Neuronal stem cell (in vitro differentiated cells): ENCODE data around the gene AGER.
"Not testable (repeated sequence)": the region's sequence is repeated elsewhere in the genome, so short reads cannot be mapped to it uniquely, and the experiment has no call there.

Source experiments
- DNase-seq: peaks from one replicate; pipeline ENCODE4 v3.0.0-alpha.2; 2013; ENCODE audit warnings: low spot score
- H2AFZ ChIP-seq: one replicate; pipeline ENCODE4 v1.6.1; 2013; ENCODE audit warnings: mild to moderate bottlenecking, low read length, inconsistent platforms
- H2AK5ac ChIP-seq: 2 replicates; pipeline ENCODE4 v1.6.1; 2013; ENCODE audit warnings: low read depth, mild to moderate bottlenecking, inconsistent platforms, low read length, moderate library complexity, mixed read lengths
- H2BK120ac ChIP-seq: 2 replicates; pipeline ENCODE4 v1.6.1; 2013; ENCODE audit warnings: low read depth, mild to moderate bottlenecking, inconsistent platforms, low read length, moderate library complexity, mixed read lengths
- H2BK12ac ChIP-seq: one replicate; pipeline ENCODE4 v1.6.1; 2013; ENCODE audit warnings: low read length, inconsistent platforms
- H2BK15ac ChIP-seq: 2 replicates; pipeline ENCODE4 v1.6.1; 2013; ENCODE audit warnings: mild to moderate bottlenecking, low read length, inconsistent platforms, mixed read lengths
- H2BK5ac ChIP-seq: one replicate; pipeline ENCODE4 v1.6.1; 2013; ENCODE audit warnings: inconsistent platforms, mild to moderate bottlenecking, low read length, moderate library complexity
- H3K14ac ChIP-seq: one replicate; pipeline ENCODE4 v1.6.1; 2013; ENCODE audit warnings: low read length, inconsistent platforms
- H3K18ac ChIP-seq: 2 replicates; pipeline ENCODE4 v1.6.1; 2013; ENCODE audit warnings: low read length, inconsistent platforms
- H3K23ac ChIP-seq: 2 replicates; pipeline ENCODE4 v1.6.1; 2013; ENCODE audit warnings: low read depth, mild to moderate bottlenecking, mixed read lengths, low read length, inconsistent platforms; ENCODE audit not compliant: poor library complexity
- H3K27ac ChIP-seq: replicated peaks from 3 replicates; pipeline ENCODE4 v1.5.1; 2013; ENCODE audit warnings: low read length, inconsistent platforms
- H3K27me3 ChIP-seq, 3 experiments: 2 replicates each; pipeline ENCODE4 v1.6.1; 2013; ENCODE audit warnings: low read length in 3 of 3, mild to moderate bottlenecking in 2 of 3, inconsistent platforms in 1 of 3, low read depth in 1 of 3, mixed read lengths in 1 of 3, moderate library complexity in 1 of 3; ENCODE audit not compliant: control insufficient read depth in 3 of 3, insufficient read depth in 3 of 3
- H3K36me3 ChIP-seq, 2 donors: replicated peaks in 1 of 2; 2 replicates each; pipeline ENCODE4 v1.6.1; 2013; ENCODE audit warnings: low read length in 2 of 2; ENCODE audit not compliant: control insufficient read depth in 2 of 2, insufficient read depth in 2 of 2
- H3K4ac ChIP-seq: 2 replicates; pipeline ENCODE4 v1.6.1; 2013; ENCODE audit warnings: inconsistent platforms, mild to moderate bottlenecking, low read length, moderate library complexity
- H3K4me1 ChIP-seq, 2 donors: 1 replicate in 1 of 2; 2 replicates in 1 of 2; pipeline ENCODE4 v1.6.1; 2013; ENCODE audit warnings: low read length in 2 of 2, low read depth in 1 of 2; ENCODE audit not compliant: control insufficient read depth in 2 of 2, insufficient read depth in 1 of 2
- H3K4me2 ChIP-seq: one replicate; pipeline ENCODE4 v1.6.1; 2013; ENCODE audit warnings: mild to moderate bottlenecking, low read length, inconsistent platforms; ENCODE audit not compliant: insufficient read depth, poor library complexity, severe bottlenecking
- H3K4me3 ChIP-seq, 2 donors: 2 replicates each; pipeline ENCODE4 v1.5.1; 2013; ENCODE audit warnings: low read length in 2 of 2, mild to moderate bottlenecking in 2 of 2, inconsistent platforms in 1 of 2, moderate library complexity in 1 of 2
- H3K79me1 ChIP-seq: one replicate; pipeline ENCODE4 v1.6.1; 2013; ENCODE audit warnings: low read depth, mild to moderate bottlenecking, inconsistent platforms, low read length, moderate library complexity
- H3K9ac ChIP-seq: one replicate; pipeline ENCODE4 v1.6.1; 2013; ENCODE audit warnings: mild to moderate bottlenecking, low read depth, low read length, inconsistent platforms; ENCODE audit not compliant: poor library complexity
- H3K9me3 ChIP-seq, 2 donors: replicated peaks in 1 of 2; 2 replicates each; pipeline versions ENCODE3 to v1.6.1; 2013; ENCODE audit warnings: low read length in 2 of 2, mild to moderate bottlenecking in 2 of 2, inconsistent platforms in 1 of 2, low read depth in 1 of 2, mixed read lengths in 1 of 2, moderate library complexity in 1 of 2; ENCODE audit not compliant: control insufficient read depth in 2 of 2, insufficient read depth in 1 of 2
- H4K8ac ChIP-seq: one replicate; pipeline ENCODE4 v1.6.1; 2013; ENCODE audit warnings: low read depth, mild to moderate bottlenecking, inconsistent platforms, low read length, moderate library complexity
- H4K91ac ChIP-seq: one replicate; pipeline ENCODE4 v1.6.1; 2013; ENCODE audit warnings: low read length, low read depth, mild to moderate bottlenecking, inconsistent platforms; ENCODE audit not compliant: poor library complexity
- WGBS, 2 donors: extraction: QIAGEN DNeasy Blood & Tissue Kit; methylation state at CpG; one replicate each; pipeline ENCODE4 v1.1.7; 2013; ENCODE audit warnings: missing lambda C conversion rate in 2 of 2, mixed read lengths in 1 of 2; ENCODE audit not compliant: insufficient read length in 2 of 2, insufficient replicate concordance in 1 of 2; ENCODE audit errors: extremely low coverage in 2 of 2; 5-methylcytosine and 5-hydroxymethylcytosine counted together

Gene AGER

GRCh38 chr6:32146287-32146686, 37.8 kb downstream of the AGER start:
- no peak overlapping the region for H3K27ac ChIP-seq

DNA sequence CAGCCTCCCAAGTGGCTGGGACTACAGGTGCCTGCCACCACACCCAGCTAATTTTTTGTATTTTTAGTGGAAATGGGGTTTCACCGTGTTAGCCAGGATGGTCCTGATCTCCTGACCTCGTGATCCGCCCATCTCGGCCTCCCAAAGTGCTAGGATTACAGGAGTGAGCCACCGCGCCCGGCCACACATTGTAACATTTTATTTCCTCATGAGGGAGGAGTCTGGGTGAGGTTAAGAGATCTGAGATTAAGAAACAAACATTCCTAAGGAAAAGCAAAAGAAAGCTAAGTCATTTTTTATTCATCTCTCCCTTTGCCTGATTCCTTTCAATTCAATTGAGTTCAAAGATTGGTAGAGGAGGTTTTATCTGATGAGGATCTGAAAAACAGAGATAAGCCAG, 39.8 kb downstream of the AGER start:
- H3K4ac ChIP-seq, H3K23ac ChIP-seq: not testable (repeated sequence)

More at GRCh38 chr6:32146287-32146686, 37.8 kb downstream of the AGER start:
- Histone ChIP-seq H3K79me1 (no peaks in the 10 kb centered on the region), H3K23ac (no peak overlapping the region), H2BK120ac (no peak overlapping the region), H3K27me3 (peaks cover 0 to 24% (median 10%) of the 10 kb centered on the region in 3 experiments), H2AK5ac (no peak overlapping the region), H3K4me2 (no peak overlapping the region), H2BK5ac (no peak overlapping the region), H3K4me1 (peaks cover 8% of the 10 kb centered on the region in 2 donors), H2BK12ac (no peak overlapping the region), H3K9ac (no peak overlapping the region), H4K8ac (no peak overlapping the region), H3K4me3 (no peak overlapping the region), H2BK15ac (no peak overlapping the region), H3K9me3 (no peaks in the 10 kb centered on the region), H3K36me3 (no peaks in the 10 kb centered on the region), H3K14ac (no peak overlapping the region), H3K18ac (no peak overlapping the region), H3K4ac (no peak overlapping the region), H4K91ac (no peak overlapping the region), H2AFZ (peak overlapping the region; percentile 56)
- WGBS, 2 donors, result no CpG with 5 or more reads among the region's 1 CpG
- DNase-seq, result no peak

DNA sequence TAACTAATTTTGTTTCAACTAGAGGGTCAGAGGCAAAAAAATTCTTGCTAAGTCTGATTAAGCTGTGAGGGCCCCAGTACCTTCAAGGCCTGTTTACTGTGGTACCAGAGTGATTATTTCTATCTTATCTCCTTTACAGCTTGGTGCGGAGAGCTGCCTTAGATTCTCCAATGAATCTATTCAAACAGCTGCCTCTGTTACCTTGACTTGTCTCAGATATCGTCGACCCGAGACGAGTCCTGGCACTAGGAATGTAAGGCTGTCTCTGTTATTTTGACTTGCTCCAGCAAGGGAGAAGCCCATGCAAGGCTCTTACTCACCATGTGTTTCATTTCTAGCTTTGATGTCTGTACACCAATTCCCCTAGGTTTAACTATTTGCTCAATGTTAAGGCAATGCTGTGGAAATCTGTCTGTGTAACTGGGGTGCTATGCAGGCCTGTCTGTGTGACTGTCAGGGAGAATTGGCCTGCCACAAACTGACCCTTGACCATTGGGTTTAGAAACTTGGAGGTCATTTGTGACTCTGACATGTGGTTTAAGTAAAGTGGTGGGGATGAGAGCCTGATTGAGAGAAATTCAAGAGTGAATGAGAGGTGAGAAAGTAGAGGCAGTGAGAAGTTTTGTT, 43.5 kb downstream of the AGER start:
- Histone ChIP-seq H2AK5ac (no peak overlapping the region), H3K14ac (no peak overlapping the region), H4K8ac (no peak overlapping the region), H2BK15ac (no peak overlapping the region), H3K9ac (no peak overlapping the region), H3K36me3 (no peaks in the 10 kb centered on the region), H2BK5ac (no peak overlapping the region), H3K79me1 (no peaks in the 10 kb centered on the region), H3K23ac (no peak overlapping the region), H2BK120ac (no peak overlapping the region), H3K4me2 (no peak overlapping the region), H3K27me3 (peaks cover 0 to 10% (median 0%) of the 10 kb centered on the region in 3 experiments), H4K91ac (no peak overlapping the region), H2AFZ (no peak overlapping the region), H2BK12ac (no peak overlapping the region), H3K4me3 (no peak overlapping the region), H3K27ac (no peak overlapping the region), H3K18ac (no peak overlapping the region), H3K4me1 (peaks cover 0 to 2% of the 10 kb centered on the region in 2 donors), H3K9me3 (no peaks in the 10 kb centered on the region), H3K4ac (no peak overlapping the region)
- no CpG with 5 or more reads among the region's 5 CpGs for WGBS, 2 donors
- DNase-seq, result no peak

More for the DNA sequence above, 39.8 kb downstream of the AGER start:
- H3K36me3 ChIP-seq, H2BK120ac ChIP-seq, H3K79me1 ChIP-seq, H4K8ac ChIP-seq, H3K4me2 ChIP-seq, H3K14ac ChIP-seq, H3K4me1 ChIP-seq, H4K91ac ChIP-seq, DNase-seq, H2BK15ac ChIP-seq, H3K9me3 ChIP-seq, H2AK5ac ChIP-seq, H3K4me3 ChIP-seq, H2BK12ac ChIP-seq, H3K9ac ChIP-seq, H2AFZ ChIP-seq, H3K18ac ChIP-seq, H2BK5ac ChIP-seq, H3K27ac ChIP-seq: not testable (repeated sequence)
- peaks cover 0 to 10% (median 6%) of the 10 kb centered on the region in 3 experiments for H3K27me3 ChIP-seq
- WGBS, 2 donors, result no CpG with 5 or more reads among the region's 7 CpGs

GRCh38 chr6:32139590-32139989, 44.5 kb downstream of the AGER start:
- no peak overlapping the region for H3K27ac ChIP-seq
- no peak for DNase-seq
- H2AFZ ChIP-seq, result no peak overlapping the region
- H2AK5ac ChIP-seq, result no peak overlapping the region
- no peak overlapping the region for H2BK120ac ChIP-seq
- H3K4ac ChIP-seq, result no peak overlapping the region
- H3K23ac ChIP-seq, result no peak overlapping the region
- H3K36me3 ChIP-seq, result no peaks in the 10 kb centered on the region
- H3K27me3 ChIP-seq, result peaks cover 0 to 10% (median 0%) of the 10 kb centered on the region in 3 experiments
- no peak overlapping the region for H3K4me2 ChIP-seq
- H2BK12ac ChIP-seq, result no peak overlapping the region
- H4K91ac ChIP-seq, result no peak overlapping the region
- H2BK5ac ChIP-seq, result no peak overlapping the region
- H4K8ac ChIP-seq, result no peak overlapping the region
- H3K14ac ChIP-seq, result no peak overlapping the region
- H3K9me3 ChIP-seq, result no peaks in the 10 kb centered on the region
- no CpG with 5 or more reads among the region's 5 CpGs for WGBS, 2 donors
- no peak overlapping the region for H3K18ac ChIP-seq
- no peak overlapping the region for H3K9ac ChIP-seq
- no peaks in the 10 kb centered on the region for H3K79me1 ChIP-seq
- peaks cover 0 to 2% of the 10 kb centered on the region in 2 donors for H3K4me1 ChIP-seq
- no peak overlapping the region for H3K4me3 ChIP-seq
- no peak overlapping the region for H2BK15ac ChIP-seq
